Measurements from ENCODE around the gene C16orf54. TPM values are rescaled to one million over a fixed set of nuclear protein-coding genes. Genes with fewer than 3 reads are reported as not detected.

The C16orf54 gene
- total and polyA plus RNA-seq, 9 of the 15 experiments (the other 6 are each of a cell fraction or from before 2014, with no cell fraction given), result 0.09 TPM; not detected in 8

DNA sequence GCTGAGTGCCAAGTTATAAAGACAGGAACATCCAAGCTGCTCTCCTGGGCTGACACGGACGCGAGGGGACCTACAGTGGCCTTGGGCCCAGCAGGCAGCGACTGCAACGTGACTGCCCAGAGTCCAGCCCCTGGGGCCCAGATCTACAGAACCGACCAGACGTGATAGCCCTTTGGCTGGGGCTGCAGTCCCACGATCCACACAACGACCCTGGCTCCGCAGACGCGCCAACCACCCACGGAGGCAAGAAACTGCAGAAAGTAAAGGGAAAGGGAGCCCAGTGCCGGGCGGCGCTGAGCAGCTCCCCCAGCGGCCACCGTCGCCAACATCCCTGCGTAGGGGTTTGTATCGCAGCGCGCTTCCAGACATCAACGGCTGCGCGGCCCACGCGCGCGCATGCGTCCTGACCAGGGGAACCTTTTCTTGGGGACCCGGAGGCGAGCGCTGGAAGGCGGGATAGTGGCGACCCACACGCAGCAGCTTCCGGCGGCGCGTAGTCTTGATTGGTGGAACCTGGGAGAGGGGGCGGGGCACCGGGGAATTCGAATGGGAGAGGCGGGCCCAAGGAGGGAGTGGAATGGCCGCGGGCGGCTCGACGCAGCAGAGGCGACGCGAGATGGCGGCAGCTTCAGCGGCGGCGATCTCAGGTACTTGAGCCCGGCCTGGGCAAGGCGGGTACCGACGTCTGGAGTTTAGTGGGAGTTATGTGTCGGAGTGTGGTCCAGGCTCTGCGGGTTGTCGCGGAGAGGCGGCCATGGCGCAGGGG lies 44.6 kb upstream of the C16orf54 start, which contains the start of gene KIF22 (continued):
- TF ChIP-seq, protein P1, sequence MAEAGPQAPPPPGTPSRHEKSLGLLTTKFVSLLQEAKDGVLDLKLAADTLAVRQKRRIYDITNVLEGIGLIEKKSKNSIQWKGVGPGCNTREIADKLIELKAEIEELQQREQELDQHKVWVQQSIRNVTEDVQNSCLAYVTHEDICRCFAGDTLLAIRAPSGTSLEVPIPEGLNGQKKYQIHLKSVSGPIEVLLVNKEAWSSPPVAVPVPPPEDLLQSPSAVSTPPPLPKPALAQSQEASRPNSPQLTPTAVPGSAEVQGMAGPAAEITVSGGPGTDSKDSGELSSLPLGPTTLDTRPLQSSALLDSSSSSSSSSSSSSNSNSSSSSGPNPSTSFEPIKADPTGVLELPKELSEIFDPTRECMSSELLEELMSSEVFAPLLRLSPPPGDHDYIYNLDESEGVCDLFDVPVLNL (CRISPR knock-in tag; IDR thresholded peaks at IDR 0.05; ENCODE audit: low read depth), result peak; percentile 94
- peak; percentile 95 for TF ChIP-seq SUPT5H (IDR thresholded peaks at IDR 0.05)
- TF ChIP-seq, protein P2, sequence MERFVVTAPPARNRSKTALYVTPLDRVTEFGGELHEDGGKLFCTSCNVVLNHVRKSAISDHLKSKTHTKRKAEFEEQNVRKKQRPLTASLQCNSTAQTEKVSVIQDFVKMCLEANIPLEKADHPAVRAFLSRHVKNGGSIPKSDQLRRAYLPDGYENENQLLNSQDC (CRISPR knock-in tag; IDR thresholded peaks at IDR 0.05), result 0 out of 2 replicates have a peak, but pooled peaks have one; percentile 75
- TF ChIP-seq SMAD4 (CRISPR knock-in tag; conservative IDR thresholded peaks at IDR 0.05), result peak; percentile 92
- TF ChIP-seq FOS (IDR thresholded peaks at IDR 0.05; ENCODE audit: extremely low read depth, insufficient read length), result peak; percentile 76
- TF ChIP-seq, protein P3, sequence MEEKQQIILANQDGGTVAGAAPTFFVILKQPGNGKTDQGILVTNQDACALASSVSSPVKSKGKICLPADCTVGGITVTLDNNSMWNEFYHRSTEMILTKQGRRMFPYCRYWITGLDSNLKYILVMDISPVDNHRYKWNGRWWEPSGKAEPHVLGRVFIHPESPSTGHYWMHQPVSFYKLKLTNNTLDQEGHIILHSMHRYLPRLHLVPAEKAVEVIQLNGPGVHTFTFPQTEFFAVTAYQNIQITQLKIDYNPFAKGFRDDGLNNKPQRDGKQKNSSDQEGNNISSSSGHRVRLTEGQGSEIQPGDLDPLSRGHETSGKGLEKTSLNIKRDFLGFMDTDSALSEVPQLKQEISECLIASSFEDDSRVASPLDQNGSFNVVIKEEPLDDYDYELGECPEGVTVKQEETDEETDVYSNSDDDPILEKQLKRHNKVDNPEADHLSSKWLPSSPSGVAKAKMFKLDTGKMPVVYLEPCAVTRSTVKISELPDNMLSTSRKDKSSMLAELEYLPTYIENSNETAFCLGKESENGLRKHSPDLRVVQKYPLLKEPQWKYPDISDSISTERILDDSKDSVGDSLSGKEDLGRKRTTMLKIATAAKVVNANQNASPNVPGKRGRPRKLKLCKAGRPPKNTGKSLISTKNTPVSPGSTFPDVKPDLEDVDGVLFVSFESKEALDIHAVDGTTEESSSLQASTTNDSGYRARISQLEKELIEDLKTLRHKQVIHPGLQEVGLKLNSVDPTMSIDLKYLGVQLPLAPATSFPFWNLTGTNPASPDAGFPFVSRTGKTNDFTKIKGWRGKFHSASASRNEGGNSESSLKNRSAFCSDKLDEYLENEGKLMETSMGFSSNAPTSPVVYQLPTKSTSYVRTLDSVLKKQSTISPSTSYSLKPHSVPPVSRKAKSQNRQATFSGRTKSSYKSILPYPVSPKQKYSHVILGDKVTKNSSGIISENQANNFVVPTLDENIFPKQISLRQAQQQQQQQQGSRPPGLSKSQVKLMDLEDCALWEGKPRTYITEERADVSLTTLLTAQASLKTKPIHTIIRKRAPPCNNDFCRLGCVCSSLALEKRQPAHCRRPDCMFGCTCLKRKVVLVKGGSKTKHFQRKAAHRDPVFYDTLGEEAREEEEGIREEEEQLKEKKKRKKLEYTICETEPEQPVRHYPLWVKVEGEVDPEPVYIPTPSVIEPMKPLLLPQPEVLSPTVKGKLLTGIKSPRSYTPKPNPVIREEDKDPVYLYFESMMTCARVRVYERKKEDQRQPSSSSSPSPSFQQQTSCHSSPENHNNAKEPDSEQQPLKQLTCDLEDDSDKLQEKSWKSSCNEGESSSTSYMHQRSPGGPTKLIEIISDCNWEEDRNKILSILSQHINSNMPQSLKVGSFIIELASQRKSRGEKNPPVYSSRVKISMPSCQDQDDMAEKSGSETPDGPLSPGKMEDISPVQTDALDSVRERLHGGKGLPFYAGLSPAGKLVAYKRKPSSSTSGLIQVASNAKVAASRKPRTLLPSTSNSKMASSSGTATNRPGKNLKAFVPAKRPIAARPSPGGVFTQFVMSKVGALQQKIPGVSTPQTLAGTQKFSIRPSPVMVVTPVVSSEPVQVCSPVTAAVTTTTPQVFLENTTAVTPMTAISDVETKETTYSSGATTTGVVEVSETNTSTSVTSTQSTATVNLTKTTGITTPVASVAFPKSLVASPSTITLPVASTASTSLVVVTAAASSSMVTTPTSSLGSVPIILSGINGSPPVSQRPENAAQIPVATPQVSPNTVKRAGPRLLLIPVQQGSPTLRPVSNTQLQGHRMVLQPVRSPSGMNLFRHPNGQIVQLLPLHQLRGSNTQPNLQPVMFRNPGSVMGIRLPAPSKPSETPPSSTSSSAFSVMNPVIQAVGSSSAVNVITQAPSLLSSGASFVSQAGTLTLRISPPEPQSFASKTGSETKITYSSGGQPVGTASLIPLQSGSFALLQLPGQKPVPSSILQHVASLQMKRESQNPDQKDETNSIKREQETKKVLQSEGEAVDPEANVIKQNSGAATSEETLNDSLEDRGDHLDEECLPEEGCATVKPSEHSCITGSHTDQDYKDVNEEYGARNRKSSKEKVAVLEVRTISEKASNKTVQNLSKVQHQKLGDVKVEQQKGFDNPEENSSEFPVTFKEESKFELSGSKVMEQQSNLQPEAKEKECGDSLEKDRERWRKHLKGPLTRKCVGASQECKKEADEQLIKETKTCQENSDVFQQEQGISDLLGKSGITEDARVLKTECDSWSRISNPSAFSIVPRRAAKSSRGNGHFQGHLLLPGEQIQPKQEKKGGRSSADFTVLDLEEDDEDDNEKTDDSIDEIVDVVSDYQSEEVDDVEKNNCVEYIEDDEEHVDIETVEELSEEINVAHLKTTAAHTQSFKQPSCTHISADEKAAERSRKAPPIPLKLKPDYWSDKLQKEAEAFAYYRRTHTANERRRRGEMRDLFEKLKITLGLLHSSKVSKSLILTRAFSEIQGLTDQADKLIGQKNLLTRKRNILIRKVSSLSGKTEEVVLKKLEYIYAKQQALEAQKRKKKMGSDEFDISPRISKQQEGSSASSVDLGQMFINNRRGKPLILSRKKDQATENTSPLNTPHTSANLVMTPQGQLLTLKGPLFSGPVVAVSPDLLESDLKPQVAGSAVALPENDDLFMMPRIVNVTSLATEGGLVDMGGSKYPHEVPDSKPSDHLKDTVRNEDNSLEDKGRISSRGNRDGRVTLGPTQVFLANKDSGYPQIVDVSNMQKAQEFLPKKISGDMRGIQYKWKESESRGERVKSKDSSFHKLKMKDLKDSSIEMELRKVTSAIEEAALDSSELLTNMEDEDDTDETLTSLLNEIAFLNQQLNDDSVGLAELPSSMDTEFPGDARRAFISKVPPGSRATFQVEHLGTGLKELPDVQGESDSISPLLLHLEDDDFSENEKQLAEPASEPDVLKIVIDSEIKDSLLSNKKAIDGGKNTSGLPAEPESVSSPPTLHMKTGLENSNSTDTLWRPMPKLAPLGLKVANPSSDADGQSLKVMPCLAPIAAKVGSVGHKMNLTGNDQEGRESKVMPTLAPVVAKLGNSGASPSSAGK (IDR thresholded peaks at IDR 0.05), result peak; percentile 63; the same call in 1 of the 2 replicates
- TF ChIP-seq, protein P4, sequence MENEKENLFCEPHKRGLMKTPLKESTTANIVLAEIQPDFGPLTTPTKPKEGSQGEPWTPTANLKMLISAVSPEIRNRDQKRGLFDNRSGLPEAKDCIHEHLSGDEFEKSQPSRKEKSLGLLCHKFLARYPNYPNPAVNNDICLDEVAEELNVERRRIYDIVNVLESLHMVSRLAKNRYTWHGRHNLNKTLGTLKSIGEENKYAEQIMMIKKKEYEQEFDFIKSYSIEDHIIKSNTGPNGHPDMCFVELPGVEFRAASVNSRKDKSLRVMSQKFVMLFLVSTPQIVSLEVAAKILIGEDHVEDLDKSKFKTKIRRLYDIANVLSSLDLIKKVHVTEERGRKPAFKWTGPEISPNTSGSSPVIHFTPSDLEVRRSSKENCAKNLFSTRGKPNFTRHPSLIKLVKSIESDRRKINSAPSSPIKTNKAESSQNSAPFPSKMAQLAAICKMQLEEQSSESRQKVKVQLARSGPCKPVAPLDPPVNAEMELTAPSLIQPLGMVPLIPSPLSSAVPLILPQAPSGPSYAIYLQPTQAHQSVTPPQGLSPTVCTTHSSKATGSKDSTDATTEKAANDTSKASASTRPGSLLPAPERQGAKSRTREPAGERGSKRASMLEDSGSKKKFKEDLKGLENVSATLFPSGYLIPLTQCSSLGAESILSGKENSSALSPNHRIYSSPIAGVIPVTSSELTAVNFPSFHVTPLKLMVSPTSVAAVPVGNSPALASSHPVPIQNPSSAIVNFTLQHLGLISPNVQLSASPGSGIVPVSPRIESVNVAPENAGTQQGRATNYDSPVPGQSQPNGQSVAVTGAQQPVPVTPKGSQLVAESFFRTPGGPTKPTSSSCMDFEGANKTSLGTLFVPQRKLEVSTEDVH (IDR thresholded peaks at IDR 0.05; ENCODE audit: low read depth, partially characterized antibody), result peak; percentile 86
- TF ChIP-seq SMARCA5 (IDR thresholded peaks at IDR 0.05), result no peak
